ENCODE measurements around the gene ACTRT2.

The ACTRT2 gene

GRCh38 chr1:3021233-3021671, at the start of gene ACTRT2:
Gene ACTRT2 (plus strand): TSS chr1:3021467. CDS start chr1:3021687, 220 bp downstream.
- DNase-seq, result no peak

- DNase-seq, result no peak
These were observed 49.7 kb upstream of the ACTRT2 start for GRCh38 chr1:2971609-2972008.

GRCh38 chr1:2972011-2972878, 49.0 kb upstream of the ACTRT2 start:
- DNase-seq, result no peak

- no peak for DNase-seq
These were observed 48.2 kb upstream of the ACTRT2 start for GRCh38 chr1:2972879-2973575.

GRCh38 chr1:2973601-2974593, 47.4 kb upstream of the ACTRT2 start:
- no peak for DNase-seq

- no peak for DNase-seq
These were observed 46.5 kb upstream of the ACTRT2 start for GRCh38 chr1:2974701-2975301.

- DNase-seq, result no peak
These were observed 45.6 kb upstream of the ACTRT2 start for GRCh38 chr1:2975466-2976179.

- DNase-seq, result no peak
These were observed 45.1 kb upstream of the ACTRT2 start for GRCh38 chr1:2976180-2976562.

GRCh38 chr1:2977886-2978611, 43.2 kb upstream of the ACTRT2 start:
- no peak for DNase-seq

- no peak for DNase-seq
These were observed 42.5 kb upstream of the ACTRT2 start for GRCh38 chr1:2978691-2979190.

- DNase-seq, result no peak
These were observed 41.8 kb upstream of the ACTRT2 start for GRCh38 chr1:2979191-2980072.

- DNase-seq, result no peak
These were observed 41.0 kb upstream of the ACTRT2 start for GRCh38 chr1:2980073-2980791.

- DNase-seq, result no peak
These were observed 40.4 kb upstream of the ACTRT2 start for GRCh38 chr1:2980849-2981248.

GRCh38 chr1:2981388-2981787, 39.9 kb upstream of the ACTRT2 start:
- DNase-seq, result no peak

GRCh38 chr1:2981981-2982614, 39.2 kb upstream of the ACTRT2 start:
- DNase-seq, result no peak

GRCh38 chr1:2982615-2983318, 38.5 kb upstream of the ACTRT2 start:
- no peak for DNase-seq

- no peak for DNase-seq
These were observed 38.0 kb upstream of the ACTRT2 start for GRCh38 chr1:2983319-2983705.

All from CD4-positive, alpha-beta T cell treated with Interleukin-4 for 1 hour (primary cell).